A204.1 (cell line): ENCODE results near the gene GPBAR1.

Source experiments
- FAIRE-seq: peaks from 2 replicates; lab custom pipeline; 2012; peaks lifted over from hg19 to GRCh38; lab: Jason Lieb, UNC

Gene GPBAR1

GRCh38 chr2:218244665-218245064, 16.1 kb upstream of the GPBAR1 start:
- no peak for FAIRE-seq

DNA sequence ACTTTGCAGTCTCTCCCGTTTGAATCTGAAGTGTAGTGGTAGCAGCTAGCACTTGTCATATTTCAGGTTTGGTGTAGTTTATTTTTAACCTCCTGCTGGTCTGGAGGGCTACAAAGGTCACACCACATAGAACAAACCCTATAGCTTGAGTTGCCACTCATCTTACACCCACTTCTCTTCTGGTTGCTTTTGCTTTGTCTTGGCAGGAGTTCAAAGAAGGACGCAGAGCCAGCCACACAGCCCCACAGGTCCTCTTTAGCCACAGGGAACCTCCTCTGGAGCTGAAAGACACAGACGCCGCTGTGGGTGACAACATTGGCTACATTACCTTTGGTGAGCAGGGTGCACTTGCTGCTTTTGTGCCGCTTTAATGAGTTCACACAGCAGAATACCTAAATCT, 15.6 kb upstream of the GPBAR1 start:
- no peak for FAIRE-seq

- FAIRE-seq, result no peak
These were observed 11.1 kb upstream of the GPBAR1 start for GRCh38 chr2:218249691-218250090.

DNA sequence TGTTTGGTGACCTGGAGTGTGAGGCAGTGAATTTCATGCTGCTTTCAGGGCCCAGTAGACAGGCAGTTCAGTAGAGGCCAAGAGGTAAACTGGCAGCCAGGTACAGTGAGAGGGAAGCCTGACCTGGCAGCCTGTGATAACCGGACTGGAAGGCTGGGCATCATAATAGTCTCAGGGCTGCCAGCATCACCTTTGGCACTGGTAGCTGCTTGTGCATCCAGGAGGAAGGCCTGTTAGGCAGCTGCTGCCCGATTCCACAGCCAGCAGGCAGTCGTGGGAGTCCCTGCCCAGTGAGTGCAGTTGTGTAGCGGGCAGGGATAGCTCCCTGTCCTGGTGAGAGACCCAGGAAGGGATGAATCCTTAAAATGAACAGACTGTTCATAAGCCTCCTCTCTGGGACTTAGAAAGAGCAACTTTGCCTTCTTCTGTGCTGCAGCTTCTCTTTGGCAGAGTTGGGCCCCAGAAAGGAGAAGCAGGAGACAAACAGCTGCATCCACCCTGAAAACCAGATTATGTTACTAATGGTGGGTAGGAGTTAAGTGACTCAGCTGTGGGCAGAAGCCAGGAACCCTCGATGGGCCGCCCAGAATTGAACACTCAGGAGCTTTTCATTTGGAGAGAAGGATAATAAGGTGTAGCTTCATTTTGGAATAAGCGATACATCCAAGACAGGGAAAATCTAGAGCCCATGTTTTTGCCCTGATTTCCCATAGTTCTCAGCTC, 8.1 kb upstream of the GPBAR1 start:
- FAIRE-seq, result no peak

- FAIRE-seq, result no peak
These were observed 7.6 kb upstream of the GPBAR1 start for GRCh38 chr2:218253232-218253625.

DNA sequence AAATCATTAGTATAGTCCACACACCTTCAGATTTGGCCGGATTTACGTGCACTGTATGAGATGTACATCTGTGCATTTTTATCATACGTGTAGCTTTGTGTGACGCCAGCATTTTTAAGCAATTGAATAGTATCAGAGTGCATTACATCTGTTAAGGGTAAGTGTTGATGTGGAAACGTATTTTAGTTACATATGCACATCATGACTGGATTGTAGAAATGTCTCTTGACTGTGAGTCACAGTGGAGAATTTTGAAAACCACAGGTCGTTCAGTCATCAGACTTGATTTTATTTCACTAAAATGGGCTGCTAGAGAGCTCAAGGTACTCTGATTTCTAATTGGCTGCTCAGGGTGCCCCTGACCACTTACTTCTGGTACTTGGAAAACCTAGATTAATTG, 5.4 kb upstream of the GPBAR1 start:
- no peak for FAIRE-seq

GRCh38 chr2:218256612-218257350, 4.0 kb upstream of the GPBAR1 start:
- FAIRE-seq, result no peak

GRCh38 chr2:218257390-218257981, 3.3 kb upstream of the GPBAR1 start:
- no peak for FAIRE-seq

GRCh38 chr2:218259099-218259961, 1.5 kb upstream of the GPBAR1 start:
- no peak for FAIRE-seq

- FAIRE-seq, result no peak
These were observed 649 bp upstream of the GPBAR1 start for GRCh38 chr2:218260166-218260565.

- no peak for FAIRE-seq
These were observed 815 bp downstream of the GPBAR1 start for GRCh38 chr2:218261423-218262236.

- FAIRE-seq, result no peak
These were observed 1.4 kb downstream of the GPBAR1 start for GRCh38 chr2:218262237-218262600.

DNA sequence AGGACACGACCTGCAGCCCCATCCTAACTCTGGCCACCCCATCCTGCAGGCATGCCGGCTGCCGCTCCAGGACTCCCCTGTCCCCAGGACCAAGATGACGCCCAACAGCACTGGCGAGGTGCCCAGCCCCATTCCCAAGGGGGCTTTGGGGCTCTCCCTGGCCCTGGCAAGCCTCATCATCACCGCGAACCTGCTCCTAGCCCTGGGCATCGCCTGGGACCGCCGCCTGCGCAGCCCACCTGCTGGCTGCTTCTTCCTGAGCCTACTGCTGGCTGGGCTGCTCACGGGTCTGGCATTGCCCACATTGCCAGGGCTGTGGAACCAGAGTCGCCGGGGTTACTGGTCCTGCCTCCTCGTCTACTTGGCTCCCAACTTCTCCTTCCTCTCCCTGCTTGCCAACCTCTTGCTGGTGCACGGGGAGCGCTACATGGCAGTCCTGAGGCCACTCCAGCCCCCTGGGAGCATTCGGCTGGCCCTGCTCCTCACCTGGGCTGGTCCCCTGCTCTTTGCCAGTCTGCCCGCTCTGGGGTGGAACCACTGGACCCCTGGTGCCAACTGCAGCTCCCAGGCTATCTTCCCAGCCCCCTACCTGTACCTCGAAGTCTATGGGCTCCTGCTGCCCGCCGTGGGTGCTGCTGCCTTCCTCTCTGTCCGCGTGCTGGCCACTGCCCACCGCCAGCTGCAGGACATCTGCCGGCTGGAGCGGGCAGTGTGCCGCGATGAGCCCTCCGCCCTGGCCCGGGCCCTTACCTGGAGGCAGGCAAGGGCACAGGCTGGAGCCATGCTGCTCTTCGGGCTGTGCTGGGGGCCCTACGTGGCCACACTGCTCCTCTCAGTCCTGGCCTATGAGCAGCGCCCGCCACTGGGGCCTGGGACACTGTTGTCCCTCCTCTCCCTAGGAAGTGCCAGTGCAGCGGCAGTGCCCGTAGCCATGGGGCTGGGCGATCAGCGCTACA, 2.1 kb downstream of the GPBAR1 start:
- FAIRE-seq, result no peak

DNA sequence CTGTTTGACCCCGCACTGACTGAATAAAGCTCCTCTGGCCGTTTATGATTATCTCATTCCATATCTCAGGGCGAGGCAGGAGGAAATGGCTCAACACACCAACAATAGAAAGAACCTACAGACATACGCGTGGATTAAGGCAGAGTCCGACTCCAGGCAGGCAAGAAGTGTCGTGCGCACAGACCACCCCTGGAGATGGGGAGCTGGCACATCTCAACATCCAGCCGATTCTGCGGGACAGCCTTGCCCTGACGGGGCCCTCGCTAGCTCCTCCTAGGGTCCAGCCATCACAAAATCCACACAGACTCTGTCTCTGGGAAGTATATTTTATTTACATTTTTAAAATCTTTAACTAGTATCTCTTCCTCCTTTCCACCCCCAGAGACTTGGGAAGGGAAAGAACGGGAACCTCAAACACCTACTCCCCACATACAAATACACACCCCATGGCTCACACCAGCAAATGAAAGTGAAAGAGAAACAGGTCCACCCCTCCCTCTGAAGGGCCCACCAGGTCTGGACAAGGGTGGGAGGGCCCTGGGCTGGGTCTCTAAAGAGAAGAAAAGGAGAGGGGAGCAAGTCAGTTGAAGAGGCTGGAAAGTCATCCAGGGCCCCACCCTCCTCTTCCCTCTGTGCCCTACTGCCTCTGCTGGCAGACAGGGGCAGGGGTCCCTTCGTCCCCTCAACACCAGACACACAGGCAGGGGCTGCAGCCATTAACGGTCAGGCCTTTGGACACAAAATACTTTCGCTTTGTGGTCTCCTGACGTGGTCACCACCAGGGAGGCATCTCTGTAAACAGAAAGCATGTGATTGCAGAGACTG, 3.2 kb downstream of the GPBAR1 start:
- FAIRE-seq, result no peak

- FAIRE-seq, result no peak
These were observed 4.2 kb downstream of the GPBAR1 start for GRCh38 chr2:218264773-218265561.

DNA sequence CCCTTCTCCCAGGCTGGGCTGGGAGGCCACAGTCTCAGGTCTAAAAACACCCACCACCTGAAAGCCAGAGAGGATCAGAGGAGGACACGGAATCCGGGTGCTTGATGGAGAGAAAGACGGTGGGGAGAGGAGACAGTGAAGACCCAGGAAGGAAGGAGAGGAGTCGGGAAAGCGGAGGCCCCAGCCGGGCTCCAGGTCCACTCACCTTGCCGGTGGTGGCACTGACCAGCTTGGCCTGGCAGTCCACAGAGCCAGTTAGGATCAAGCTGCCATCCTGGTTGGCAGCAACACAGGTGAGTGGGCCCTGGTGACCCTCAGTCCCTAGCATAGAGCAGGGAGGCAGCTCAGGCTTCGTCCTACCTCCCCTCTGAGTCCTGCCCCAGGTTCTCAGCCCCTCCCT, 4.8 kb downstream of the GPBAR1 start:
- no peak for FAIRE-seq

GRCh38 chr2:218266316-218266979, 5.6 kb downstream of the GPBAR1 start:
- no peak for FAIRE-seq

DNA sequence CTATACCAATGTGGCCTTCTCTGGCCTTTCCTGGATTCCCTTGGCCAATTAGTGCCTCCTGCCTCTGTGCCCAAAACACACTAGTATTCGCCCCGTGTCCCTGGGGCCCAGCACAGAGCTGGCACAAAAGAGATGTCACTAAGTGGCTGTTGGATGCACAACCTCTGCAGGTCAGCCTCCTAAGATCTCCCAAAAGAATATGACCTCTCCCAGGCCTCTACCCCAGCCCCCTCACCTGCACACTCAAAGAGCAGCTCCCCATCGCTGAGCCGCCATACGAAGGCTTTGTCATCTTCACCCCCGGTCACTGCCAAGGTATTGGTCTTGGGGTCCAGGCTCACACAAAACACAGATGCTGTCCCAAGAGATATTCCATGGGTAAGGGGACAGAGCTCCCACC, 6.4 kb downstream of the GPBAR1 start:
- no peak for FAIRE-seq
